Measurements from ENCODE around the gene WWP2. TPM values are rescaled to one million over a fixed set of nuclear protein-coding genes. Genes with fewer than 3 reads are reported as not detected.

The WWP2 gene
- polyA plus RNA-seq, 4 donors = 32.4 to 44.6 (median 35.4) TPM

GRCh38 chr16:69833357-69834282, 71.5 kb downstream of the WWP2 start:
- 44 to 59% (median 45%) methylated on average over 7 of the region's 7 CpGs for WGBS, 3 donors
- no peaks in the 10 kb centered on the region for H3K9me3 ChIP-seq (ENCODE audit: control insufficient read depth in 2 of 2, insufficient read depth in 1 of 2, low read depth in 1 of 2, low read length in 1 of 2)
- peaks cover 0 to 35% (median 4%) of the 10 kb centered on the region in 3 donors for H3K36me3 ChIP-seq (ENCODE audit: control insufficient read depth in 3 of 3, insufficient read depth in 2 of 3, low read depth in 1 of 3, low read length in 3 of 3)
- peak overlapping the region; percentile 0 to 49 (median 31) for H3K27ac ChIP-seq (ENCODE audit: low read depth in 1 of 3, low read length in 2 of 3)
- no peak overlapping the region for H3K4me3 ChIP-seq (ENCODE audit: low read depth in 1 of 3, low read length in 3 of 3)
- no peaks in the 10 kb centered on the region for H3K27me3 ChIP-seq (ENCODE audit: control insufficient read depth in 3 of 3, insufficient read depth in 3 of 3, low read length in 3 of 3)
- peaks cover 3 to 39% (median 6%) of the 10 kb centered on the region in 3 donors for H3K4me1 ChIP-seq (ENCODE audit: control insufficient read depth in 3 of 3, insufficient read depth in 2 of 3, low read depth in 1 of 3, low read length in 2 of 3)
- no peak for FAIRE-seq
- peak; percentile 68 to 84 for DNase-seq

DNA sequence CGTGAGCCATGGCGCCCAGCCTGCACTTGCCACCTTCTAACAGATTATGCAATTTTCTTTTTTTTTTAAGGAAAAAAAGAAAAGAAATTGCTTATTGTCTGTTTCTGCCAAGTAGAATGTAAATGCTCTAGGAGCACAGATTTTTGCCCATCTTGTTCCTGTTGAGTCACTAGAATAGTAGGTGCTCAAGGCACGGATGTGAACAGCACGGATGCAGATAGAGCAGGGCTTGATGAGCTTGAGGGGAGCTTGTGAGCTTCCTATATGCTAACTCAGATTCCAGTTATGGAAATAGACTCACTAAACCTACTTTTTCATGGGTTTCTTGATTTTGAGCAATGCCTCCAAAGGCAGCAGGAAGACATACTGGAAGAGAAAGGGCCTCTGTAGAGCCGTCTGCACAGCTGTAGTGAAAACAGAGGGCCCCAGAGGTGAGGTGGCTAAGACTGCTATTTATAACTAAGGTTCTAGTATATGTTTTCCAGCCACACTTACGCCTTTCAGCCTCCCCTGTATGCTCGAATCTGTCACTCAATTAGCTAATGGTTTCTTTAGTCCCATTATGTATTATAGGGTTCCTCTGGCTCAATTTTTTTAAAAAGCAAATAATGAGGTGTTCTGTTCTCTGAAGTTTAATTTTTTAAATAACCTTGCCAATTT, 72.8 kb downstream of the WWP2 start:
- Histone ChIP-seq H3K27ac (ENCODE audit: low read depth in 1 of 3, low read length in 2 of 3) (no peak overlapping the region), H3K4me1 (ENCODE audit: control insufficient read depth in 3 of 3, insufficient read depth in 2 of 3, low read depth in 1 of 3, low read length in 2 of 3) (peaks cover 4 to 48% (median 6%) of the 10 kb centered on the region in 3 donors), H3K36me3 (ENCODE audit: control insufficient read depth in 3 of 3, insufficient read depth in 2 of 3, low read depth in 1 of 3, low read length in 3 of 3) (peaks cover 0 to 25% (median 2%) of the 10 kb centered on the region in 3 donors), H3K27me3 (ENCODE audit: control insufficient read depth in 3 of 3, insufficient read depth in 3 of 3, low read length in 3 of 3) (no peaks in the 10 kb centered on the region), H3K4me3 (ENCODE audit: low read depth in 1 of 3, low read length in 3 of 3) (no peak overlapping the region), H3K9me3 (ENCODE audit: control insufficient read depth in 2 of 2, insufficient read depth in 1 of 2, low read depth in 1 of 2, low read length in 1 of 2) (no peaks in the 10 kb centered on the region)
- FAIRE-seq (no peak), DNase-seq (no peak)
- 91 to 96% (median 91%) methylated on average over 7 of the region's 7 CpGs for WGBS, 3 donors

- no peak overlapping the region for H3K4me3 ChIP-seq (ENCODE audit: low read depth in 1 of 3, low read length in 3 of 3)
- H3K27me3 ChIP-seq (ENCODE audit: control insufficient read depth in 3 of 3, insufficient read depth in 3 of 3, low read length in 3 of 3) = no peaks in the 10 kb centered on the region
- WGBS, 3 donors = 94 to 100% (median 100%) methylated on average over 1 of the region's 1 CpG
- peaks cover 4 to 51% (median 8%) of the 10 kb centered on the region in 3 donors for H3K4me1 ChIP-seq (ENCODE audit: control insufficient read depth in 3 of 3, insufficient read depth in 2 of 3, low read depth in 1 of 3, low read length in 2 of 3)
- no peak for FAIRE-seq
- H3K27ac ChIP-seq (ENCODE audit: low read depth in 1 of 3, low read length in 2 of 3) = no peak overlapping the region
- no peak for DNase-seq
- H3K9me3 ChIP-seq (ENCODE audit: control insufficient read depth in 2 of 2, insufficient read depth in 1 of 2, low read depth in 1 of 2, low read length in 1 of 2) = no peaks in the 10 kb centered on the region
- H3K36me3 ChIP-seq (ENCODE audit: control insufficient read depth in 3 of 3, insufficient read depth in 2 of 3, low read depth in 1 of 3, low read length in 3 of 3) = peaks cover 0 to 23% (median 2%) of the 10 kb centered on the region in 3 donors
These were observed 74.1 kb downstream of the WWP2 start for GRCh38 chr16:69836257-69836656.

DNA sequence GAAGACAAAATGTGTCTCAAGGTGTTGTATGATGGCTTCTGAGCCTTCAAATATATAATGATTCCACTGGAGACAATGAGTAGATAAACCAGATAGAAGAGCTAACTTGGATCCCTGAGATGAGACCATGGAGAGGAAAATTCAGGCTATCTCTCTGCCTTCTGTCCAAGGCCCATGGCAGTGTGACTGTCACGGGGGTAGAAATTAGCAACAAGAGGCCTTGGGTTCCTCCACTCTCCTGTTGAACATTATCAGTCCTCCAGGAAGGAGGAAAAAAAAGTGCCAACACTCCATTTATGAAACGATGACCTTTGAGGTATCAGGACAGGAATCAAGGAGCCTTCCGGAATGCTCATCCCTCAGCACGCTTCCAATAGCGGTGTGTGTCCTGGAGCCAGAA, 75.2 kb downstream of the WWP2 start:
- WGBS, 3 donors = 83 to 91% (median 90%) methylated on average over 5 of the region's 5 CpGs
- peak overlapping the region in 1 of 3 donors; percentile 33 for H3K27ac ChIP-seq (ENCODE audit: low read depth in 1 of 3, low read length in 2 of 3)

DNA sequence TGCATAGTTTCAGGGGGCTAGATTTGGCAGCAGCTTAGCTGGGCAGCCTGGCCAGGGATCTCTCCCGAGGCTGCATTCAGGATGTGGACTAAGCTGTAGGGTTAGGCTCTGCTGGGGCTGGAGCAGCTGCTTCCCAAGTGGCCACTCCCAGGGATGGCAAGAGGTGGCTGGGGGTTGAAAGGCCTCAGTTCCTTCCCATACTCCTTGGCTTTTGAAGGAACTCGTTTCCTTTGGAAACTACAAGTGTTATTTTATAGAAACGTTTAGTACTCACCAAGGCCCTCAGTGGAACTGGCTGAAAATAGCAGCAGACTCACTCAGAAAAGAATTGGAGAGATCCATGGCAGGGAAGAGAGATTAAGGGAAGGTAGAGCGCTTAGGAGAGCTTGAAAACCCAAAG, 76.4 kb downstream of the WWP2 start:
- H3K9me3 ChIP-seq (ENCODE audit: control insufficient read depth in 2 of 2, insufficient read depth in 1 of 2, low read depth in 1 of 2, low read length in 1 of 2) = no peaks in the 10 kb centered on the region
- H3K36me3 ChIP-seq (ENCODE audit: control insufficient read depth in 3 of 3, insufficient read depth in 2 of 3, low read depth in 1 of 3, low read length in 3 of 3) = peaks cover 4 to 34% (median 6%) of the 10 kb centered on the region in 3 donors
- WGBS, 3 donors = 35 to 46% (median 42%) methylated on average over 4 of the region's 4 CpGs
- H3K27ac ChIP-seq (ENCODE audit: low read depth in 1 of 3, low read length in 2 of 3) = peak overlapping the region; percentile 75 to 82 (median 75)
- DNase-seq = no peak
- H3K4me1 ChIP-seq (ENCODE audit: control insufficient read depth in 3 of 3, insufficient read depth in 2 of 3, low read depth in 1 of 3, low read length in 2 of 3) = peaks cover 4 to 38% (median 12%) of the 10 kb centered on the region in 3 donors
- H3K4me3 ChIP-seq (ENCODE audit: low read depth in 1 of 3, low read length in 3 of 3) = no peak overlapping the region
- H3K27me3 ChIP-seq (ENCODE audit: control insufficient read depth in 3 of 3, insufficient read depth in 3 of 3, low read length in 3 of 3) = no peaks in the 10 kb centered on the region
- no peak for FAIRE-seq

More for the DNA sequence above, 75.2 kb downstream of the WWP2 start:
- FAIRE-seq = no peak
- H3K36me3 ChIP-seq (ENCODE audit: control insufficient read depth in 3 of 3, insufficient read depth in 2 of 3, low read depth in 1 of 3, low read length in 3 of 3) = peaks cover 3 to 29% (median 6%) of the 10 kb centered on the region in 3 donors
- H3K27me3 ChIP-seq (ENCODE audit: control insufficient read depth in 3 of 3, insufficient read depth in 3 of 3, low read length in 3 of 3) = no peaks in the 10 kb centered on the region
- peaks cover 4 to 47% (median 14%) of the 10 kb centered on the region in 3 donors for H3K4me1 ChIP-seq (ENCODE audit: control insufficient read depth in 3 of 3, insufficient read depth in 2 of 3, low read depth in 1 of 3, low read length in 2 of 3)
- H3K9me3 ChIP-seq (ENCODE audit: control insufficient read depth in 2 of 2, insufficient read depth in 1 of 2, low read depth in 1 of 2, low read length in 1 of 2) = no peaks in the 10 kb centered on the region
- no peak overlapping the region for H3K4me3 ChIP-seq (ENCODE audit: low read depth in 1 of 3, low read length in 3 of 3)
- DNase-seq = no peak

GRCh38 chr16:69839240-69839688, 77.1 kb downstream of the WWP2 start:
- DNase-seq (peak; percentile 57 to 82), FAIRE-seq (no peak)
- peaks cover 4 to 33% (median 6%) of the 10 kb centered on the region in 3 donors for H3K36me3 ChIP-seq (ENCODE audit: control insufficient read depth in 3 of 3, insufficient read depth in 2 of 3, low read depth in 1 of 3, low read length in 3 of 3)
- H3K4me3 ChIP-seq (ENCODE audit: low read depth in 1 of 3, low read length in 3 of 3) = no peak overlapping the region
- H3K4me1 ChIP-seq (ENCODE audit: control insufficient read depth in 3 of 3, insufficient read depth in 2 of 3, low read depth in 1 of 3, low read length in 2 of 3) = peaks cover 4 to 31% (median 10%) of the 10 kb centered on the region in 3 donors
- no peaks in the 10 kb centered on the region for H3K27me3 ChIP-seq (ENCODE audit: control insufficient read depth in 3 of 3, insufficient read depth in 3 of 3, low read length in 3 of 3)
- 5 to 25% (median 25%) methylated on average over 2 of the region's 2 CpGs for WGBS, 3 donors
- H3K9me3 ChIP-seq (ENCODE audit: control insufficient read depth in 2 of 2, insufficient read depth in 1 of 2, low read depth in 1 of 2, low read length in 1 of 2) = no peaks in the 10 kb centered on the region
- H3K27ac ChIP-seq (ENCODE audit: low read depth in 1 of 3, low read length in 2 of 3) = peak overlapping the region; percentile 66 to 77 (median 75)

DNA sequence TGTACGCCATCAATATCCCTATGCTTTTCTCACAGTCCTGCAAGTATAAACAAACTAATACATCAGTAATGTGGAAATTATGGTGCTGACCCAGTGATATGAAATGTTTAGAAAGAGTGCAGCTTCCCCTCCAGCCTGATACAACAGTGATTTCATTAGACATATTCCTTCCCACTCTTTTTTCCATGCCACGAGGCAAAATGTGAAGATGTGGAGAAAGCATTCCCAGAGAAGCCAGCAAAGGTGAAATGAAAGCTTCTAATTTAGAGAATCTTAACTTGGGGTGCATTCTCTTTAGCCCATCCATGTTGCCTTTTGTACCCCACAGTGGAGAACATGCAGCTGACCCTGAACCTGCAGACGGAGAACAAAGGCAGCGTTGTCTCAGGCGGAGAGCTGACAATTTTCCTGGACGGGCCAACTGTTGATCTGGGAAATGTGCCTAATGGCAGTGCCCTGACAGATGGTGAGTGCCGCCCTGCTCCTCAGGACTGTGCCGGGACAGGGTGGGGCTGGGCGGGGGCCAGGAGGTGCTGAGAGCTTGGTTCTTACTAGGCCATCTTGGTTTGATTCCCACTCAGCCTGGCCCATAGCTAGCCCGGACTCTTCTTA, 77.8 kb downstream of the WWP2 start:
- H3K36me3 ChIP-seq (ENCODE audit: control insufficient read depth in 3 of 3, insufficient read depth in 2 of 3, low read depth in 1 of 3, low read length in 3 of 3) = peaks cover 4 to 33% (median 6%) of the 10 kb centered on the region in 3 donors

DNA sequence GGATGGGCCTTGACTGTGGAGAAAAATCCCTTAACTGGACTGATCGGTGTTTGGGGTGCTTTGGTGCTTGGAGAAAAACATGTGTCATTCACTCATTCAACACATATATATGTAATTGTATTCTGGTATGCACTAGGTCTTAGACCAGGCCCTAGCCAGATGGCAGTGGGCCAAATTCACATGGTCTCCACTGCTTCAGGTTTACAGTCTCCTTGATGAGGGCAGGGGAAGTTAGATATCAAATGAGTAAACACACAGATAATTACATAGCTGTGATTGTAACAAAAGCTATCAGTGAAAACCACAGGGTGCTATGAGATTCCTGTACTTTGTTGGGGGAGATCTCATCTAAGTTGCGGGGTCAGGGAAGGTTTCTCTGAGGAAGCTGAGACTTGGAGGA, 78.8 kb downstream of the WWP2 start:
- FAIRE-seq (no peak), DNase-seq (peak in 1 of 2 donors; percentile 84)
- peak overlapping the region; percentile 75 to 86 (median 83) for H3K27ac ChIP-seq (ENCODE audit: low read depth in 1 of 3, low read length in 2 of 3)
- no peak overlapping the region for H3K4me3 ChIP-seq (ENCODE audit: low read depth in 1 of 3, low read length in 3 of 3)
- no peaks in the 10 kb centered on the region for H3K27me3 ChIP-seq (ENCODE audit: control insufficient read depth in 3 of 3, insufficient read depth in 3 of 3, low read length in 3 of 3)
- no peaks in the 10 kb centered on the region for H3K9me3 ChIP-seq (ENCODE audit: control insufficient read depth in 2 of 2, insufficient read depth in 1 of 2, low read depth in 1 of 2, low read length in 1 of 2)
- WGBS, 3 donors = 20 to 69% (median 31%) methylated on average over 2 of the region's 2 CpGs
- H3K36me3 ChIP-seq (ENCODE audit: control insufficient read depth in 3 of 3, insufficient read depth in 2 of 3, low read depth in 1 of 3, low read length in 3 of 3) = peaks cover 4 to 40% (median 8%) of the 10 kb centered on the region in 3 donors
- peaks cover 4 to 25% (median 10%) of the 10 kb centered on the region in 3 donors for H3K4me1 ChIP-seq (ENCODE audit: control insufficient read depth in 3 of 3, insufficient read depth in 2 of 3, low read depth in 1 of 3, low read length in 2 of 3)

More for the DNA sequence above, 77.8 kb downstream of the WWP2 start:
- 16 to 51% (median 35%) methylated on average over 10 of the region's 10 CpGs for WGBS, 3 donors
- peak overlapping the region; percentile 75 to 86 (median 83) for H3K27ac ChIP-seq (ENCODE audit: low read depth in 1 of 3, low read length in 2 of 3)
- peaks cover 4 to 27% (median 10%) of the 10 kb centered on the region in 3 donors for H3K4me1 ChIP-seq (ENCODE audit: control insufficient read depth in 3 of 3, insufficient read depth in 2 of 3, low read depth in 1 of 3, low read length in 2 of 3)
- no peaks in the 10 kb centered on the region for H3K27me3 ChIP-seq (ENCODE audit: control insufficient read depth in 3 of 3, insufficient read depth in 3 of 3, low read length in 3 of 3)
- peak; percentile 29 to 91 for DNase-seq
- no peaks in the 10 kb centered on the region for H3K9me3 ChIP-seq (ENCODE audit: control insufficient read depth in 2 of 2, insufficient read depth in 1 of 2, low read depth in 1 of 2, low read length in 1 of 2)
- H3K4me3 ChIP-seq (ENCODE audit: low read depth in 1 of 3, low read length in 3 of 3) = no peak overlapping the region
- FAIRE-seq = no peak

Measured in small intestine (tissue), 7 donors.